Superior temporal gyrus (tissue), 1 donor: ENCODE results near the gene ZNF792.
"Not testable (repeated sequence)": the region's sequence is repeated elsewhere in the genome, so short reads cannot be mapped to it uniquely, and the experiment has no call there.

Source experiments
- DNase-seq: peaks from one replicate; pipeline ENCODE4 v3.0.0-alpha.2; 2016; ENCODE audit errors: extremely low spot score

The ZNF792 gene

GRCh38 chr19:34970185-34970780, 6.3 kb upstream of the ZNF792 start:
- DNase-seq, result not testable (repeated sequence)

- no peak for DNase-seq
Measured at GRCh38 chr19:34969721-34970120, 5.7 kb upstream of the ZNF792 start.

GRCh38 chr19:34967551-34967950, 3.5 kb upstream of the ZNF792 start:
- no peak for DNase-seq

- DNase-seq, result not testable (repeated sequence)
Measured at GRCh38 chr19:34965505-34965904, 1.5 kb upstream of the ZNF792 start.

GRCh38 chr19:34964598-34964997, 569 bp upstream of the ZNF792 start:
- DNase-seq, result no peak

GRCh38 chr19:34962687-34963572, 1.1 kb downstream of the ZNF792 start:
- DNase-seq, result peak; percentile 10

- no peak for DNase-seq
Measured at GRCh38 chr19:34961775-34962686, 2.0 kb downstream of the ZNF792 start.

- DNase-seq, result no peak
Measured at GRCh38 chr19:34960940-34961679, 2.9 kb downstream of the ZNF792 start.

- DNase-seq, result no peak
Measured at GRCh38 chr19:34960103-34960805, 3.8 kb downstream of the ZNF792 start.

GRCh38 chr19:34959021-34959420, 5.0 kb downstream of the ZNF792 start:
- no peak for DNase-seq

- no peak for DNase-seq
Measured at GRCh38 chr19:34957830-34958751, 5.9 kb downstream of the ZNF792 start.

- no peak for DNase-seq
Measured at GRCh38 chr19:34953092-34953491, 10.9 kb downstream of the ZNF792 start.

- DNase-seq, result no peak
Measured at GRCh38 chr19:34943861-34944573, 20.0 kb downstream of the ZNF792 start.

- DNase-seq, result no peak
Measured at GRCh38 chr19:34938886-34939285, 25.1 kb downstream of the ZNF792 start.

GRCh38 chr19:34936184-34936583, 27.8 kb downstream of the ZNF792 start:
- no peak for DNase-seq

- no peak for DNase-seq
Measured at GRCh38 chr19:34932494-34932893, 31.5 kb downstream of the ZNF792 start.

- DNase-seq, result peak; percentile 92
Measured at GRCh38 chr19:34926685-34927375, 37.2 kb downstream of the ZNF792 start, which contains the start of gene ZNF30. Gene ZNF30, plus strand, starts transcription at chr19:34926903. Its CDS starts 3,045 bp downstream, at chr19:34929948.

- DNase-seq, result no peak
Measured at GRCh38 chr19:34926361-34926684, 37.7 kb downstream of the ZNF792 start.
